Sigmoid colon (tissue), 7 donors: ENCODE measurements around the gene CDH22. TPM values are rescaled to one million over a fixed set of nuclear protein-coding genes. Genes with fewer than 3 reads are reported as not detected.
A peak's percentile ranks its signal among the peaks of the same experiment; 100 is the strongest.

Experiments used
- DNase-seq: peaks from one replicate; pipeline ENCODE4 v3.0.0-alpha.2; 2019
- H3K27ac ChIP-seq, 4 donors: fragments of 200-600 bp; sonication (generic); one replicate each; pipeline ENCODE4 v1.5.1; 2016 to 2019; ENCODE audit warnings: mild to moderate bottlenecking in 1 of 4
- H3K27me3 ChIP-seq, 3 donors: fragments of 200-600 bp; sonication (generic); one replicate each; pipeline ENCODE4 v1.5.1; 2019; ENCODE audit warnings: mild to moderate bottlenecking in 1 of 3
- H3K36me3 ChIP-seq, 4 donors: fragments of 200-600 bp; sonication (generic); one replicate each; pipeline ENCODE4 v1.5.1; 2016 to 2019
- H3K4me1 ChIP-seq, 4 donors: fragments of 200-600 bp; sonication (generic); one replicate each; pipeline ENCODE4 v1.5.1; 2017 to 2019
- H3K4me3 ChIP-seq, 4 donors: fragments of 200-600 bp; sonication (generic); one replicate each; pipeline ENCODE4 v1.5.1; 2017 to 2019; ENCODE audit warnings: mild to moderate bottlenecking in 2 of 4, moderate library complexity in 1 of 4
- H3K9me3 ChIP-seq, 4 donors: fragments of 200-600 bp in 3 of 4; sonication (generic) in 3 of 4; one replicate each; pipeline versions ENCODE4 v1.5.1 to v1.6.1; 2013 to 2019
- EP300 ChIP-seq, 4 donors: sonication (generic); formaldehyde crosslinking; IDR thresholded peaks; one replicate each; pipeline ENCODE4 v1.6.1; 2017; ENCODE audit warnings: antibody characterized with exemption in 4 of 4
- POLR2A ChIP-seq, 2 donors: fragments of 450-650 bp; IDR thresholded peaks; one replicate each; pipeline ENCODE4 v1.6.1; 2016; ENCODE audit warnings: antibody characterized with exemption in 2 of 2, mild to moderate bottlenecking in 2 of 2, moderate library complexity in 2 of 2
- POLR2AphosphoS5 ChIP-seq, 4 donors: sonication (generic); formaldehyde crosslinking; IDR thresholded peaks; one replicate each; pipeline ENCODE4 v1.6.1; 2017; ENCODE audit warnings: antibody characterized with exemption in 4 of 4
- WGBS, 2 donors: extraction: QIAGEN DNeasy Blood & Tissue Kit; methylation state at CpG; one replicate each; pipeline ENCODE4 v1.1.7; 2013; 5-methylcytosine and 5-hydroxymethylcytosine counted together
- intact Hi-C: fragments of 100-400 bp; cut with DNase I; formaldehyde crosslinking; loops from one replicate; pipeline ENCODE4 v1.15.1; 2023
- polyA plus RNA-seq, 3 donors: library from polyadenylated mRNA; stranded (reverse); fragments of 200-250 nt; gene quantifications; one replicate each; pipeline ENCODE4 v1.2.3, GENCODE V29; 2013
- total RNA-seq, 4 donors: library from RNA; depleted of rRNA; stranded (reverse); fragments of >200 nt; gene quantifications; one replicate each; pipeline ENCODE4 v1.1.0, GENCODE V29; 2016
- TF ChIP-seq, protein P1 (sequence below), 4 experiments: fragments of 450-650 bp in 3 of 4; fragments of 200-600 bp in 1 of 4; IDR thresholded peaks; one replicate each; pipeline ENCODE4 v1.5.1; 2016 to 2019; ENCODE audit warnings: antibody characterized with exemption in 4 of 4, mild to moderate bottlenecking in 3 of 4, moderate library complexity in 2 of 4
- donor health status: healthy with polysubstance abuse.
- donor health status: Bipolar disorder and iron deficiency.
- donor health status: healthy.

Gene CDH22
- total and polyA plus RNA-seq, 7 donors: 0.06 to 0.55 (median 0.41) TPM; not detected in 4

DNA sequence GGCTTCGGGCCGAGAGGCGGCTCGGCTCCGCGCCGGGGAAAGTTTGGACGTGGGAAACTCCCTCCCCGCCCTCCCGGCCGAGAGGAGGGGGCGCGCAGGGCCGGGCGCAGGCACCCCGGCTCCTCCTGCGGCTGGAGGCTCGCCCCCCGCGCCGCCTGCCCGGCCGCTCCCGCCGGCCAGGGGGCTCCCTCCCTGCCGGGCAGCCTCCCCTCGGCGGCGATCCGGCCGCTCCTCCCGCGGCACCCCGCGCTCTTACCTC lies 370 bp downstream of the CDH22 start:
- H3K27ac ChIP-seq: no peak overlapping the region
- WGBS, 2 donors: 1% methylated on average over 35 of the region's 35 CpGs
- H3K4me3 ChIP-seq: peak overlapping the region; percentile 12 to 52 (median 44)
- TF ChIP-seq POLR2AphosphoS5 (IDR thresholded peaks at IDR 0.05) (no peak), POLR2A (IDR thresholded peaks at IDR 0.05) (no peak), EP300 (IDR thresholded peaks at IDR 0.05) (no peak)
- TF ChIP-seq, protein P1, sequence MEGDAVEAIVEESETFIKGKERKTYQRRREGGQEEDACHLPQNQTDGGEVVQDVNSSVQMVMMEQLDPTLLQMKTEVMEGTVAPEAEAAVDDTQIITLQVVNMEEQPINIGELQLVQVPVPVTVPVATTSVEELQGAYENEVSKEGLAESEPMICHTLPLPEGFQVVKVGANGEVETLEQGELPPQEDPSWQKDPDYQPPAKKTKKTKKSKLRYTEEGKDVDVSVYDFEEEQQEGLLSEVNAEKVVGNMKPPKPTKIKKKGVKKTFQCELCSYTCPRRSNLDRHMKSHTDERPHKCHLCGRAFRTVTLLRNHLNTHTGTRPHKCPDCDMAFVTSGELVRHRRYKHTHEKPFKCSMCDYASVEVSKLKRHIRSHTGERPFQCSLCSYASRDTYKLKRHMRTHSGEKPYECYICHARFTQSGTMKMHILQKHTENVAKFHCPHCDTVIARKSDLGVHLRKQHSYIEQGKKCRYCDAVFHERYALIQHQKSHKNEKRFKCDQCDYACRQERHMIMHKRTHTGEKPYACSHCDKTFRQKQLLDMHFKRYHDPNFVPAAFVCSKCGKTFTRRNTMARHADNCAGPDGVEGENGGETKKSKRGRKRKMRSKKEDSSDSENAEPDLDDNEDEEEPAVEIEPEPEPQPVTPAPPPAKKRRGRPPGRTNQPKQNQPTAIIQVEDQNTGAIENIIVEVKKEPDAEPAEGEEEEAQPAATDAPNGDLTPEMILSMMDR (IDR thresholded peaks at IDR 0.05): no peak
- no peaks in the 10 kb centered on the region for H3K36me3 ChIP-seq
- intact Hi-C loops: no loop called here
- H3K27me3 ChIP-seq: peaks cover 44 to 100% (median 86%) of the 10 kb centered on the region in 3 donors
- DNase-seq: no peak
- no peaks in the 10 kb centered on the region for H3K9me3 ChIP-seq
- peaks cover 0 to 32% (median 25%) of the 10 kb centered on the region in 4 donors for H3K4me1 ChIP-seq

DNA sequence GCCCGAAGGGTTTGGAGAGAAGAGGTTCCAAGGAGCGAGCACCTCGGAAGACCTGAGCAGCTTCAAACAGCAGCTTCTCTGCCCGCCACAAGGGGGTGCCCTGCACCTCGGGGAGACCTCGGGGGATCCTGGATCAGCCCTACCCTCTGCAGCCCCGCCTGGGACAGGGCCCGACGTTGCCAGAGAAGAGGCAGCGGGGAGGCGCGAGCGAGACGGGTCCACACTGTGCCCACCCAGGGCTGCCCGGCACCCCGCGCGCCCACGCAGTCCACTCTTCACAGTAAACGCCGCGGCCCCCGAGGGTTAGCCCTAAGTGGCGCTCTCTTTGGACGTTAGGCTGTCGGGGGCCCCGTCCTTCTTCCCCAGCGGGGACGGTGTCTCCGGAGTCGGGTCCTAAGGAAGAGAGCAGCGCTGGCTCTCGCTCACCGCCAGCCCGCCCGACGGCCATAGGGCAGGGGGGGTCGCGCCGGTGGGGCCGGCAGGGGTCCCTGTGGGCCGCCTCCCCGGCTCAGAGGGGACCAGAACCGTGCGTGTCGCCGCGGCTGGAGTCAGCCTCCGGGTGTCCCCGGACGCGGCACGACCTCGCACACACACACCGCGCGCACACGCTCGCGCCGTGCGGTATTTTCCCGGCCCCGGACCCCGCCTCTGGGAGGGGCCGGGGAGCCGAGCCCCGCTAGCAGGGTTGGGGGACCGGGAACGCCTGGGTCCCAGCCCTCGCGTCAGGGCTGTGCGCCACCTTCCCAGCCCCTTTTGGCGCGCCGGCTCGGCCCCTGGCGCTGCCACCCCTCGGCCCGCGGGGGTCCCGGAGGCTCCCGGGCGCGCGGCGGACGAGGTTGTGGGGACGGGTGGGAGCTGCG lies 929 bp downstream of the CDH22 start:
- Histone ChIP-seq H3K4me3 (peak overlapping the region; percentile 12 to 52 (median 44)), H3K27ac (no peak overlapping the region), H3K9me3 (no peaks in the 10 kb centered on the region), H3K27me3 (peaks cover 42 to 100% (median 80%) of the 10 kb centered on the region in 3 donors), H3K4me1 (peaks cover 0 to 29% (median 19%) of the 10 kb centered on the region in 4 donors), H3K36me3 (no peaks in the 10 kb centered on the region)
- peak; percentile 74 for DNase-seq
- intact Hi-C loops: no loop called here
- TF ChIP-seq, protein P1 (IDR thresholded peaks at IDR 0.05): peak; percentile 22 to 66 (median 50)
- TF ChIP-seq POLR2A (IDR thresholded peaks at IDR 0.05): no peak
- 1 to 2% methylated on average over 90 of the region's 90 CpGs for WGBS, 2 donors

DNA sequence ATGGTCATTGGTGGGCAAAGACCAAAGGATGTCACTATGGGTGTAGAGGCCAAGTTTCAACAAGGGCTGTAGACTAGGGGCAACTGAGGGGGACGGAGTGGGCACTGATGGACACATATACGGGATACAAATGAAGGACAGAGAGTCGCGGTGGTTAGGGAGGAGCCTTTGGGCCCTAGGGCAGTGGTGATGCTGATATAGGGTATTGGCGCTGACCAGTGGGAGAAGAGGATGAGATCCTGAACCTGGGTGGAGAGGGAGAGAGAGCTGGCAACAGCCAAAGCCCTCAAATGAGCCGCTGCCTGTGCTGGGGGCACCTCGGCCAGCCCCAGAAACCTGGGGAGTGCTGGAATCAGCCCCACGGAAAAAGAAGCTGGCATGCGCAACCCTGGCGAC lies 1.6 kb downstream of the CDH22 start:
- no peaks in the 10 kb centered on the region for H3K36me3 ChIP-seq
- no peak for DNase-seq
- peaks cover 41 to 100% (median 74%) of the 10 kb centered on the region in 3 donors for H3K27me3 ChIP-seq
- no peak overlapping the region for H3K27ac ChIP-seq
- no peaks in the 10 kb centered on the region for H3K9me3 ChIP-seq
- peaks cover 0 to 24% (median 16%) of the 10 kb centered on the region in 4 donors for H3K4me1 ChIP-seq
- WGBS, 2 donors: 21 to 29% methylated on average over 10 of the region's 10 CpGs
- TF ChIP-seq POLR2A (IDR thresholded peaks at IDR 0.05) (no peak), EP300 (IDR thresholded peaks at IDR 0.05) (no peak), POLR2AphosphoS5 (IDR thresholded peaks at IDR 0.05) (no peak)
- TF ChIP-seq, protein P1 (IDR thresholded peaks at IDR 0.05): no peak
- intact Hi-C loops: no loop called here
- H3K4me3 ChIP-seq: no peak overlapping the region

DNA sequence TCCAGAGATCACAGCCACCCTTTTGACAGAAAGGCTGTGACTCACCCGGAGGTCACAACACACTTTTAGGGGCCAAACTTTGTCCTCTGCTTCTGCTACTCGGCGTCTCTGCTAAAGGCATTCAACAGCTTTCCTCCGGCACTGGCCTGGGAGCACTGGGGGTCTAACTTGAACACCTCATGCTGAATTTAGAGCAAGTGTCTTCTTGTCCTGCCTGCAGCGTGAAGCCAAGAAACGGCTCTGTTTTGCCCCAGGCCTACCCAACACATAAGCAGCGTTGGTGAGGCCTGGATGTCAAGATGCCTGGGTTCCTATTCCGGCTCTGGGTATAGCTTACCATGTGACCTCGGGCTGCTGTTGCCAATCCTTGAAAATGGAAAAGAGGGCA lies 2.3 kb downstream of the CDH22 start:
- 39 to 71% methylated on average over 9 of the region's 9 CpGs for WGBS, 2 donors
- Histone ChIP-seq H3K36me3 (no peaks in the 10 kb centered on the region), H3K4me3 (no peak overlapping the region), H3K27ac (no peak overlapping the region), H3K27me3 (peaks cover 37 to 99% (median 68%) of the 10 kb centered on the region in 3 donors), H3K4me1 (peaks cover 0 to 24% (median 16%) of the 10 kb centered on the region in 4 donors), H3K9me3 (no peaks in the 10 kb centered on the region)
- DNase-seq: no peak
- TF ChIP-seq POLR2AphosphoS5 (IDR thresholded peaks at IDR 0.05): no peak
- TF ChIP-seq EP300 (IDR thresholded peaks at IDR 0.05): no peak
- TF ChIP-seq, protein P1 (IDR thresholded peaks at IDR 0.05): no peak
- TF ChIP-seq POLR2A (IDR thresholded peaks at IDR 0.05): no peak
- intact Hi-C loops: no loop called here
